ENCODE measurements around the gene SLC5A12. TPM values are rescaled to one million over a fixed set of nuclear protein-coding genes. Genes with fewer than 3 reads are reported as not detected.

The SLC5A12 gene
- polyA plus RNA-seq, 1 donor from 2014 or later: not detected

DNA sequence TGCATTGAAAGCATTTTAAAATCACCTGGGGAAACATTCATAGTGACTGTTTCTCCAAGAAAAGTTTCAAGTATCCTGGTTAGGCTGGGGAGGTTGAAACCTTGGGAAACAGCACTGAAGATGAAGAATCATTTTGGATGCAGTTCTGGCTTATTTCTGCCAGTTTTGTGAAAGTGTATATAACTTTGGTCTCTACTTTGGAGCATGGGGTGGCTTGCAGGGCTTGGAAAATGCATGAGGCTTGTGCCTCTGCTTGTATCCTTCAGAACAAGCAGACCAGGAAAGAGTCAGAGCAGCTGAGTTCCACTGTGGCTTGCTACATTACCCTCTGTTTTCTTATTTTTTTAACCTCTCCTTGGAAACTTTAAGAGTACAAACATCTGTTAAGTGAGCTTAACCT is 19.5 kb downstream of the SLC5A12 start:
- H3K4me3 ChIP-seq (ENCODE audit: low read length): no peak overlapping the region
- no peaks in the 10 kb centered on the region for H3K36me3 ChIP-seq (ENCODE audit: insufficient read depth, low read length)
- no peaks in the 10 kb centered on the region for H3K9me2 ChIP-seq (ENCODE audit: insufficient read depth, low read length)
- no peak overlapping the region for H3K9ac ChIP-seq (ENCODE audit: low read length)
- no peaks in the 10 kb centered on the region for H3K79me2 ChIP-seq (replicated peaks; ENCODE audit: insufficient read depth, low read length)
- H3K27ac ChIP-seq (ENCODE audit: low read length): no peak overlapping the region
- TF ChIP-seq RAD21 (conservative IDR thresholded peaks at IDR 0.05) (no peak), MXI1 (conservative IDR thresholded peaks at IDR 0.05; ENCODE audit: poor library complexity, severe bottlenecking) (no peak), TAF1 (IDR thresholded peaks at IDR 0.05; ENCODE audit: low read depth) (no peak), EP300 (conservative IDR thresholded peaks at IDR 0.05; ENCODE audit: poor library complexity, severe bottlenecking) (no peak), SMC3 (conservative IDR thresholded peaks at IDR 0.05; ENCODE audit: poor library complexity) (no peak), POLR2AphosphoS5 (IDR thresholded peaks at IDR 0.05) (no peak), EZH2 (IDR thresholded peaks at IDR 0.05; ENCODE audit: borderline replicate concordance, insufficient read depth, low read length, poor library complexity, severe bottlenecking) (no peak)
- TF ChIP-seq, protein P1, sequence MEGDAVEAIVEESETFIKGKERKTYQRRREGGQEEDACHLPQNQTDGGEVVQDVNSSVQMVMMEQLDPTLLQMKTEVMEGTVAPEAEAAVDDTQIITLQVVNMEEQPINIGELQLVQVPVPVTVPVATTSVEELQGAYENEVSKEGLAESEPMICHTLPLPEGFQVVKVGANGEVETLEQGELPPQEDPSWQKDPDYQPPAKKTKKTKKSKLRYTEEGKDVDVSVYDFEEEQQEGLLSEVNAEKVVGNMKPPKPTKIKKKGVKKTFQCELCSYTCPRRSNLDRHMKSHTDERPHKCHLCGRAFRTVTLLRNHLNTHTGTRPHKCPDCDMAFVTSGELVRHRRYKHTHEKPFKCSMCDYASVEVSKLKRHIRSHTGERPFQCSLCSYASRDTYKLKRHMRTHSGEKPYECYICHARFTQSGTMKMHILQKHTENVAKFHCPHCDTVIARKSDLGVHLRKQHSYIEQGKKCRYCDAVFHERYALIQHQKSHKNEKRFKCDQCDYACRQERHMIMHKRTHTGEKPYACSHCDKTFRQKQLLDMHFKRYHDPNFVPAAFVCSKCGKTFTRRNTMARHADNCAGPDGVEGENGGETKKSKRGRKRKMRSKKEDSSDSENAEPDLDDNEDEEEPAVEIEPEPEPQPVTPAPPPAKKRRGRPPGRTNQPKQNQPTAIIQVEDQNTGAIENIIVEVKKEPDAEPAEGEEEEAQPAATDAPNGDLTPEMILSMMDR (IDR thresholded peaks at IDR 0.05; ENCODE audit: poor library complexity, severe bottlenecking): no peak
- TF ChIP-seq, protein P2, sequence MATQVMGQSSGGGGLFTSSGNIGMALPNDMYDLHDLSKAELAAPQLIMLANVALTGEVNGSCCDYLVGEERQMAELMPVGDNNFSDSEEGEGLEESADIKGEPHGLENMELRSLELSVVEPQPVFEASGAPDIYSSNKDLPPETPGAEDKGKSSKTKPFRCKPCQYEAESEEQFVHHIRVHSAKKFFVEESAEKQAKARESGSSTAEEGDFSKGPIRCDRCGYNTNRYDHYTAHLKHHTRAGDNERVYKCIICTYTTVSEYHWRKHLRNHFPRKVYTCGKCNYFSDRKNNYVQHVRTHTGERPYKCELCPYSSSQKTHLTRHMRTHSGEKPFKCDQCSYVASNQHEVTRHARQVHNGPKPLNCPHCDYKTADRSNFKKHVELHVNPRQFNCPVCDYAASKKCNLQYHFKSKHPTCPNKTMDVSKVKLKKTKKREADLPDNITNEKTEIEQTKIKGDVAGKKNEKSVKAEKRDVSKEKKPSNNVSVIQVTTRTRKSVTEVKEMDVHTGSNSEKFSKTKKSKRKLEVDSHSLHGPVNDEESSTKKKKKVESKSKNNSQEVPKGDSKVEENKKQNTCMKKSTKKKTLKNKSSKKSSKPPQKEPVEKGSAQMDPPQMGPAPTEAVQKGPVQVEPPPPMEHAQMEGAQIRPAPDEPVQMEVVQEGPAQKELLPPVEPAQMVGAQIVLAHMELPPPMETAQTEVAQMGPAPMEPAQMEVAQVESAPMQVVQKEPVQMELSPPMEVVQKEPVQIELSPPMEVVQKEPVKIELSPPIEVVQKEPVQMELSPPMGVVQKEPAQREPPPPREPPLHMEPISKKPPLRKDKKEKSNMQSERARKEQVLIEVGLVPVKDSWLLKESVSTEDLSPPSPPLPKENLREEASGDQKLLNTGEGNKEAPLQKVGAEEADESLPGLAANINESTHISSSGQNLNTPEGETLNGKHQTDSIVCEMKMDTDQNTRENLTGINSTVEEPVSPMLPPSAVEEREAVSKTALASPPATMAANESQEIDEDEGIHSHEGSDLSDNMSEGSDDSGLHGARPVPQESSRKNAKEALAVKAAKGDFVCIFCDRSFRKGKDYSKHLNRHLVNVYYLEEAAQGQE (IDR thresholded peaks at IDR 0.05; ENCODE audit: borderline replicate concordance): no peak
- no peak overlapping the region for H3K4me2 ChIP-seq (ENCODE audit: low read length)
- H2AFZ ChIP-seq (ENCODE audit: low read depth, low read length): no peak overlapping the region
- H3K27me3 ChIP-seq (ENCODE audit: insufficient read depth, low read depth, low read length): no peaks in the 10 kb centered on the region
- H3F3A ChIP-seq (ENCODE audit: insufficient read depth, low read length, poor library complexity, severe bottlenecking): no peaks in the 10 kb centered on the region
- no peaks in the 10 kb centered on the region for H4K20me1 ChIP-seq (ENCODE audit: insufficient read depth)
- H3K9me3 ChIP-seq (ENCODE audit: low read length): no peaks in the 10 kb centered on the region

DNA sequence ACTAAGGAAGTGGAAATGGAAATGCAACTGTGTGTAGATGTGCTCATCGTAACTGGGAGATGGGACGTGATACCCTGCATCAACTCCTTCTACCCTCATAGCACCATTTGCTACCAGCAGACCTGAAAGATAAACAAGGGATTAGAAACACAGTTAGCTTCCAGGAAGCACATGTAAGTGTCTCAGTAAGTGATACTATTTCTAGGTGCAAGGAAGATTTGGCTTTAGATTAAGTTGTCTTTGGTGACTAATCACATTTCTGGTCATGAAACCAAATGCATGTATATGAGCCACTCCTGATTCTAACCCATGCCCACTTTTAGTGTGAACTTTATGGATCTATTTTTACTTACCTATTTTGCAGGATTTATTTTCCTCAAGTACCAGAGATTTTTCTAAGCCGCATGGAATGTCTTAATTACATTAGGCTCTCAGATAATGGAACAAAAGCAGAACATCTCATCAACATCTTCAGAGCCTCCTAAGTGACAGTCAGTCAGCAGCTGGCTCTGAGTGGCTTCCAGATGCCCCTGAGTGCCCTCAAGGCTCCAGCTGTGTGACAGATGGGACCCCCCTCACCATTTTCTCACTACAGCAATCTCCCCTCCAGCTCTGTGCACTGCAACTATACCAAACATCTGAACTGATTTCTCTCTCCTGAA is 21.2 kb downstream of the SLC5A12 start:
- Histone ChIP-seq H3K79me2 (replicated peaks; ENCODE audit: insufficient read depth, low read length) (no peaks in the 10 kb centered on the region), H3K9me3 (ENCODE audit: low read length) (no peaks in the 10 kb centered on the region), H3K27ac (ENCODE audit: low read length) (no peak overlapping the region), H3K4me2 (ENCODE audit: low read length) (no peak overlapping the region), H3K9me2 (ENCODE audit: insufficient read depth, low read length) (no peaks in the 10 kb centered on the region), H3K9ac (ENCODE audit: low read length) (no peak overlapping the region), H3K36me3 (ENCODE audit: insufficient read depth, low read length) (no peaks in the 10 kb centered on the region), H3K27me3 (ENCODE audit: insufficient read depth, low read depth, low read length) (no peaks in the 10 kb centered on the region), H2AFZ (ENCODE audit: low read depth, low read length) (no peak overlapping the region), H4K20me1 (ENCODE audit: insufficient read depth) (no peaks in the 10 kb centered on the region), H3F3A (ENCODE audit: insufficient read depth, low read length, poor library complexity, severe bottlenecking) (no peaks in the 10 kb centered on the region), H3K4me3 (ENCODE audit: low read length) (no peak overlapping the region)
- TF ChIP-seq, protein P2 (IDR thresholded peaks at IDR 0.05; ENCODE audit: borderline replicate concordance): no peak
- no peak for TF ChIP-seq MXI1 (conservative IDR thresholded peaks at IDR 0.05; ENCODE audit: poor library complexity, severe bottlenecking)
- no peak for TF ChIP-seq RAD21 (conservative IDR thresholded peaks at IDR 0.05)
- no peak for TF ChIP-seq SMC3 (conservative IDR thresholded peaks at IDR 0.05; ENCODE audit: poor library complexity)
- TF ChIP-seq TAF1 (IDR thresholded peaks at IDR 0.05; ENCODE audit: low read depth): no peak
- TF ChIP-seq, protein P1 (IDR thresholded peaks at IDR 0.05; ENCODE audit: poor library complexity, severe bottlenecking): no peak
- no peak for TF ChIP-seq EZH2 (IDR thresholded peaks at IDR 0.05; ENCODE audit: borderline replicate concordance, insufficient read depth, low read length, poor library complexity, severe bottlenecking)
- TF ChIP-seq EP300 (conservative IDR thresholded peaks at IDR 0.05; ENCODE audit: poor library complexity, severe bottlenecking): no peak
- TF ChIP-seq POLR2AphosphoS5 (IDR thresholded peaks at IDR 0.05): no peak

Measured in neural cell (in vitro differentiated cells).